NCI-H345 (cell line): ENCODE results near the gene ZNF385C.
A peak's percentile ranks its signal among the peaks of the same experiment; 100 is the strongest.

Experiments
- DNase-seq: peaks from one replicate; lab custom pipeline; 2025; lab: John Stamatoyannopoulos, UW

Gene ZNF385C

GRCh38 chr17:42125565-42125964 is 27.3 kb upstream of the ZNF385C start:
- DNase-seq = no peak

GRCh38 chr17:42124256-42124655 is 26.0 kb upstream of the ZNF385C start:
- DNase-seq = no peak

- no peak for DNase-seq
Measured at GRCh38 chr17:42122371-42123303, 24.4 kb upstream of the ZNF385C start, which contains the start of gene HSPB9. Gene HSPB9, plus strand, starts transcription at chr17:42122804. Its CDS starts 47 bp downstream, at chr17:42122851.

- DNase-seq = peak; percentile 80
Measured at GRCh38 chr17:42120770-42121769, 22.8 kb upstream of the ZNF385C start, which contains the start of gene KAT2A. Gene KAT2A, minus strand, starts transcription at chr17:42121367. Its CDS starts 63 bp downstream, at chr17:42121304.

- no peak for DNase-seq
Measured at GRCh38 chr17:42120161-42120769, 22.0 kb upstream of the ZNF385C start.

- DNase-seq = no peak
Measured at GRCh38 chr17:42119301-42119700, 21.0 kb upstream of the ZNF385C start.

- DNase-seq = peak; percentile 7
Measured at GRCh38 chr17:42118545-42118944, 20.3 kb upstream of the ZNF385C start.

GRCh38 chr17:42118126-42118510 is 19.8 kb upstream of the ZNF385C start:
- DNase-seq = no peak

- no peak for DNase-seq
Measured at GRCh38 chr17:42117397-42118125, 19.3 kb upstream of the ZNF385C start.

GRCh38 chr17:42116705-42117396 is 18.6 kb upstream of the ZNF385C start:
- peak; percentile 59 for DNase-seq

GRCh38 chr17:42114118-42114517 is 15.8 kb upstream of the ZNF385C start:
- no peak for DNase-seq

GRCh38 chr17:42113293-42114069 is 15.2 kb upstream of the ZNF385C start:
- no peak for DNase-seq

GRCh38 chr17:42112552-42113176 is 14.4 kb upstream of the ZNF385C start, which contains the start of gene DHX58:
Gene DHX58, minus strand, starts transcription at chr17:42112714. Its CDS starts 822 bp downstream, at chr17:42111892.
- no peak for DNase-seq

- DNase-seq = no peak
Measured at GRCh38 chr17:42111871-42112551, 13.7 kb upstream of the ZNF385C start.

GRCh38 chr17:42111265-42111636 is 13.0 kb upstream of the ZNF385C start:
- no peak for DNase-seq

- no peak for DNase-seq
Measured at GRCh38 chr17:42110301-42111264, 12.3 kb upstream of the ZNF385C start.

- no peak for DNase-seq
Measured at GRCh38 chr17:42109086-42109485, 10.8 kb upstream of the ZNF385C start.
